Measurements from ENCODE around the gene WDCP. TPM values are rescaled to one million over a fixed set of nuclear protein-coding genes. Genes with fewer than 3 reads are reported as not detected.

The WDCP gene
- polyA plus RNA-seq, 1 donor from 2014 or later = 15.7 TPM

GRCh38 chr2:24054366-24055010 is 7.3 kb upstream of the WDCP start:
- no peaks in the 10 kb centered on the region for H3F3A ChIP-seq (ENCODE audit: insufficient read depth, low read length, poor library complexity, severe bottlenecking)
- no peak overlapping the region for H3K27ac ChIP-seq (ENCODE audit: low read length)
- no peak overlapping the region for H3K4me2 ChIP-seq (ENCODE audit: low read length)
- no peaks in the 10 kb centered on the region for H3K9me3 ChIP-seq (ENCODE audit: low read length)
- no peaks in the 10 kb centered on the region for H3K9me2 ChIP-seq (ENCODE audit: insufficient read depth, low read length)
- no peak overlapping the region for H3K9ac ChIP-seq (ENCODE audit: low read length)
- TF ChIP-seq CTCF (IDR thresholded peaks at IDR 0.05; ENCODE audit: poor library complexity, severe bottlenecking) = no peak
- no peak for TF ChIP-seq EZH2 (IDR thresholded peaks at IDR 0.05; ENCODE audit: borderline replicate concordance, insufficient read depth, low read length, poor library complexity, severe bottlenecking)
- no peak for TF ChIP-seq MXI1 (conservative IDR thresholded peaks at IDR 0.05; ENCODE audit: poor library complexity, severe bottlenecking)
- no peak for TF ChIP-seq POLR2AphosphoS5 (IDR thresholded peaks at IDR 0.05)
- TF ChIP-seq SMC3 (conservative IDR thresholded peaks at IDR 0.05; ENCODE audit: poor library complexity) = no peak
- H3K36me3 ChIP-seq (ENCODE audit: insufficient read depth, low read length) = no peaks in the 10 kb centered on the region
- no peaks in the 10 kb centered on the region for H4K20me1 ChIP-seq (ENCODE audit: insufficient read depth)
- no peaks in the 10 kb centered on the region for H3K79me2 ChIP-seq (replicated peaks; ENCODE audit: insufficient read depth, low read length)
- H3K4me3 ChIP-seq (ENCODE audit: low read length) = no peak overlapping the region
- H3K27me3 ChIP-seq (ENCODE audit: insufficient read depth, low read depth, low read length) = no peaks in the 10 kb centered on the region
- no peak overlapping the region for H2AFZ ChIP-seq (ENCODE audit: low read depth, low read length)

- H3K9me2 ChIP-seq (ENCODE audit: insufficient read depth, low read length) = no peaks in the 10 kb centered on the region
- no peaks in the 10 kb centered on the region for H3F3A ChIP-seq (ENCODE audit: insufficient read depth, low read length, poor library complexity, severe bottlenecking)
- no peaks in the 10 kb centered on the region for H3K27me3 ChIP-seq (ENCODE audit: insufficient read depth, low read depth, low read length)
- no peaks in the 10 kb centered on the region for H4K20me1 ChIP-seq (ENCODE audit: insufficient read depth)
- H2AFZ ChIP-seq (ENCODE audit: low read depth, low read length) = no peak overlapping the region
- TF ChIP-seq EZH2 (IDR thresholded peaks at IDR 0.05; ENCODE audit: borderline replicate concordance, insufficient read depth, low read length, poor library complexity, severe bottlenecking) (no peak), SMC3 (conservative IDR thresholded peaks at IDR 0.05; ENCODE audit: poor library complexity) (no peak), TAF1 (IDR thresholded peaks at IDR 0.05; ENCODE audit: low read depth) (no peak), REST (IDR thresholded peaks at IDR 0.05; ENCODE audit: borderline replicate concordance) (no peak), CTCF (IDR thresholded peaks at IDR 0.05; ENCODE audit: poor library complexity, severe bottlenecking) (no peak), EP300 (conservative IDR thresholded peaks at IDR 0.05; ENCODE audit: poor library complexity, severe bottlenecking) (no peak), RAD21 (conservative IDR thresholded peaks at IDR 0.05) (no peak), MXI1 (conservative IDR thresholded peaks at IDR 0.05; ENCODE audit: poor library complexity, severe bottlenecking) (no peak), POLR2AphosphoS5 (IDR thresholded peaks at IDR 0.05) (no peak)
- no peaks in the 10 kb centered on the region for H3K9me3 ChIP-seq (ENCODE audit: low read length)
- no peaks in the 10 kb centered on the region for H3K36me3 ChIP-seq (ENCODE audit: insufficient read depth, low read length)
- H3K4me3 ChIP-seq (ENCODE audit: low read length) = no peak overlapping the region
- H3K4me2 ChIP-seq (ENCODE audit: low read length) = no peak overlapping the region
- no peak overlapping the region for H3K9ac ChIP-seq (ENCODE audit: low read length)
- no peak overlapping the region for H3K27ac ChIP-seq (ENCODE audit: low read length)
- no peaks in the 10 kb centered on the region for H3K79me2 ChIP-seq (replicated peaks; ENCODE audit: insufficient read depth, low read length)
Observed at GRCh38 chr2:24052951-24053350, 5.8 kb upstream of the WDCP start.
